Measurements from ENCODE around the gene DDX39B. TPM values are rescaled to one million over a fixed set of nuclear protein-coding genes. Genes with fewer than 3 reads are reported as not detected.

Gene DDX39B
- total and polyA plus RNA-seq, 9 of the 15 experiments (the other 6 are each of a cell fraction or from before 2014, with no cell fraction given) = 479 to 869 (median 592) TPM

GRCh38 chr6:31547727-31548543 is 6.1 kb upstream of the DDX39B start (continued):
- TF ChIP-seq SFPQ (IDR thresholded peaks at IDR 0.05; ENCODE audit: low read depth, low read length) (no peak), KLF10 (CRISPR knock-in tag; IDR thresholded peaks at IDR 0.05) (no peak), ZBTB26 (CRISPR knock-in tag; IDR thresholded peaks at IDR 0.05) (no peak), JUND (IDR thresholded peaks at IDR 0.05; ENCODE audit: borderline replicate concordance, low read depth, low read length) (no peak), JUND (tag; IDR thresholded peaks at IDR 0.05; ENCODE audit: borderline replicate concordance, low read depth, low read length) (0 out of 3 replicates have a peak, but pooled peaks have one; percentile 11), POLR2H (tag; IDR thresholded peaks at IDR 0.05; ENCODE audit: low read depth) (peak; percentile 89), ARID4B (CRISPR knock-in tag; IDR thresholded peaks at IDR 0.05) (peak; percentile 76), PCBP1 (IDR thresholded peaks at IDR 0.05; ENCODE audit: low read depth, low read length, poor library complexity, severe bottlenecking) (no peak), BCOR (IDR thresholded peaks at IDR 0.05) (no peak), MNT (conservative IDR thresholded peaks at IDR 0.05) (0 out of 4 replicates have a peak, but pooled peaks of 1 of the 2 experiments have one; percentile 12), THRB (CRISPR knock-in tag; conservative IDR thresholded peaks at IDR 0.05) (no peak), PRMT5 (CRISPR knock-in tag; IDR thresholded peaks at IDR 0.05) (no peak), HIVEP1 (CRISPR knock-in tag; IDR thresholded peaks at IDR 0.05) (no peak), SRSF7 (optimal IDR thresholded peaks at IDR 0.05; ENCODE audit: low read depth, low read length) (no peak)
